Measurements from ENCODE around the gene CNTN2. TPM values are rescaled to one million over a fixed set of nuclear protein-coding genes. Genes with fewer than 3 reads are reported as not detected.

CNTN2 gene
- total RNA-seq, 1 donor from 2014 or later = not detected

DNA sequence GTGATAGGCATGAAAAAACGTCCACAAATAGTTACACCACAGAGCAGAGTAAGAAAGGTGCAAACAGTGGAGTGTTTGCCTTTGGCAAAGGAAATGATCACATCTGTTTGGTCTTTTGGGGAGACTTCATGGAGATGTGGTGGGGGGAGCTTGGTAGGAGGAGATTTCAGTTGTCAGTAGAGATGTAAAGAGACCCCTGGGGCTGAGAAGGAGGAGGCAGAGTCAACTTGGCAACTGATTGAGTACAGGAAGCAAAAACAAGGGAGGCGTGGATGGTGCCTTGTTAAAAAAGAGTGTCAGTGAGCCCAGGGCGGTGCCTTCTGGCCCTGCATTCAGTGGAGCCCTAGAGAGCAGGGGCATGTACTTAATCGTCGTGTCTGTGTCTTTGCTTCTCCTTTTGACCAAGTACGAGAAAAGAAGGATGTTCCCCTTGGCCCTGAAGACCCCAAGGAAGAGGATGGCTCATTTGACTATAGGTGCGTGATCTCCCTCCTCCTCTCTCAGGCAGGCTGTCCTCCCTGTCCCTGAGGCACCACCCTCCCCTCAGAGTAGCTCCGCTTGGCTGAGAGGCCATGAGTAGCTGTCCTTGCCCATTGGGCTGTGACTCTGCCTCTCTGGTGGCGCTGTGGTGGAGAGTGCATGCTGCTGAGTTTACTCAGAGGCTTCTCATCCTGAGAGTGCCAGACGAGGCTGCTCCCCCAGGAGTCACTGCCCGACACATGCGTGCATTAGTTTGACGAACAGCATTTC is 30.4 kb upstream of the CNTN2 start:
- Histone ChIP-seq H3K27me3 (ENCODE audit: control insufficient read depth, insufficient read depth, low read length) (peaks cover 46% of the 10 kb centered on the region), H3K36me3 (ENCODE audit: control insufficient read depth, insufficient read depth, low read length) (no peaks in the 10 kb centered on the region)

DNA sequence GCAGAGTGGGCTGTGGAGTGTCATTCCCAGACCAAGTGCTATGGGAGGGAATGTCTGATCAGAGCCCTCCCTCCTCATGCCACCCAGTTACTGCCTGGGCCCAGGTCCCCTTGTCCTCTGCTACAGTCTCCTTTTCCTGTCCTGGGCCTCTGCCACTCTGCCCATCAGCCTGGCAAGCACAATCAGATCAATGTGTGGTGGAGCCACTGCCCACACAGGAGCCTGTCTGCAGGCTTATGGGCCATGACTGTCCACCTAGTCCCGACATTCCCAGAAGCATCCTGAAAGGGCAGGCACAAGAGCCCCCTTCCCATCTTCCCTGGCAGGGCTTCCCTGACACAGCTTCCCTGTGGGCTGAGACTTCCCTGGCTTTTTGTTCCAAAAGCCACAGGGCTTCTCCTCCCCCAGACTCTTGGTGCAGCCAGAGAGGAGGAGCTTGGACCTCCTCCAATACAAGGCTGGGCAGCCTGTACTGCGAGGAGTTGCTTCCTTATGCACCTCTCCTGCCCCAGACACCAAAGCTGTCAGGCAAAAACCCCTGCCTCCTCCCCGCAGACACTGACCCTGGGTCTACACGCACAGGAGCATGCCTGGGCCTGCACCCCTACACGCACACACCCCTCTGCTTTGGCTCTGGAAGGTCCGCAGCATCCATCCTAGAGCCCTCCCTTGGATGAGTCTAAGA is 29.2 kb upstream of the CNTN2 start:
- TF ChIP-seq CTCF (IDR thresholded peaks at IDR 0.05; ENCODE audit: insufficient read depth, low read length, poor library complexity, severe bottlenecking) = no peak
- H3K36me3 ChIP-seq (ENCODE audit: control insufficient read depth, insufficient read depth, low read length) = no peaks in the 10 kb centered on the region
- H3K4me3 ChIP-seq (ENCODE audit: low read depth, low read length) = no peak overlapping the region
- no peak for DNase-seq (ENCODE audit: low read depth)
- H3K27me3 ChIP-seq (ENCODE audit: control insufficient read depth, insufficient read depth, low read length) = peaks cover 46% of the 10 kb centered on the region

More for the DNA sequence above, 30.4 kb upstream of the CNTN2 start:
- TF ChIP-seq CTCF (IDR thresholded peaks at IDR 0.05; ENCODE audit: insufficient read depth, low read length, poor library complexity, severe bottlenecking) = no peak
- no peak for DNase-seq (ENCODE audit: low read depth)
- no peak overlapping the region for H3K4me3 ChIP-seq (ENCODE audit: low read depth, low read length)

GRCh38 chr1:205014783-205015182 is 28.2 kb upstream of the CNTN2 start:
- DNase-seq (ENCODE audit: low read depth) = no peak
- Histone ChIP-seq H3K4me3 (ENCODE audit: low read depth, low read length) (no peak overlapping the region), H3K36me3 (ENCODE audit: control insufficient read depth, insufficient read depth, low read length) (no peaks in the 10 kb centered on the region), H3K27me3 (ENCODE audit: control insufficient read depth, insufficient read depth, low read length) (peaks cover 47% of the 10 kb centered on the region)
- TF ChIP-seq CTCF (IDR thresholded peaks at IDR 0.05; ENCODE audit: insufficient read depth, low read length, poor library complexity, severe bottlenecking) = no peak

GRCh38 chr1:205015241-205015640 is 27.8 kb upstream of the CNTN2 start:
- Histone ChIP-seq H3K27me3 (ENCODE audit: control insufficient read depth, insufficient read depth, low read length) (peaks cover 51% of the 10 kb centered on the region), H3K36me3 (ENCODE audit: control insufficient read depth, insufficient read depth, low read length) (no peaks in the 10 kb centered on the region), H3K4me3 (ENCODE audit: low read depth, low read length) (no peak overlapping the region)
- no peak for TF ChIP-seq CTCF (IDR thresholded peaks at IDR 0.05; ENCODE audit: insufficient read depth, low read length, poor library complexity, severe bottlenecking)
- DNase-seq (ENCODE audit: low read depth) = no peak

GRCh38 chr1:205016075-205016474 is 26.9 kb upstream of the CNTN2 start:
- no peaks in the 10 kb centered on the region for H3K36me3 ChIP-seq (ENCODE audit: control insufficient read depth, insufficient read depth, low read length)
- no peak for TF ChIP-seq CTCF (IDR thresholded peaks at IDR 0.05; ENCODE audit: insufficient read depth, low read length, poor library complexity, severe bottlenecking)
- no peak for DNase-seq (ENCODE audit: low read depth)
- H3K27me3 ChIP-seq (ENCODE audit: control insufficient read depth, insufficient read depth, low read length) = peaks cover 58% of the 10 kb centered on the region
- no peak overlapping the region for H3K4me3 ChIP-seq (ENCODE audit: low read depth, low read length)
